Endothelial cell of umbilical vein (primary cell): ENCODE data around the gene RHCG.

Experiments used
- CTCF ChIP-seq, 2 donors: IDR thresholded peaks; 1 replicate in 1 of 2; 2 replicates in 1 of 2; pipeline ENCODE4 v1.5.1; 2011; ENCODE audit warnings: low read length in 2 of 2, mild to moderate bottlenecking in 2 of 2, moderate library complexity in 2 of 2, control low read depth in 1 of 2, inconsistent platforms in 1 of 2, low read depth in 1 of 2; ENCODE audit not compliant: insufficient read depth in 1 of 2; ENCODE audit errors: extremely low read depth in 1 of 2
- MYC ChIP-seq: IDR thresholded peaks from one replicate; pipeline ENCODE4 v1.6.1; 2011; ENCODE audit warnings: mild to moderate bottlenecking, low read depth, low read length
- POLR2A ChIP-seq: IDR thresholded peaks from 2 replicates; pipeline ENCODE4 v1.6.1; 2012; ENCODE audit warnings: low read depth, mild to moderate bottlenecking, control low read depth, low read length
- POLR2AphosphoS5 ChIP-seq: IDR thresholded peaks from 2 replicates; pipeline ENCODE4 v1.6.1; 2012; ENCODE audit warnings: low read depth, mild to moderate bottlenecking, control low read depth, low read length, moderate library complexity; ENCODE audit not compliant: insufficient read depth

GRCh38 chr15:89521605-89522004 lies 25.2 kb upstream of the RHCG start:
- TF ChIP-seq MYC (no peak), POLR2A (no peak), CTCF (IDR thresholded peaks at IDR 0.05; ENCODE audit: extremely low read depth in 1 of 2, insufficient read depth in 1 of 2, low read depth in 1 of 2, low read length in 2 of 2) (no peak), POLR2AphosphoS5 (no peak)
